K562 (cell line): ENCODE data around the gene C2. TPM values are rescaled to one million over a fixed set of nuclear protein-coding genes. Genes with fewer than 3 reads are reported as not detected.

ENCODE experiments used
- ARNT ChIP-seq, 2 experiments: fragments of 450-650 bp; IDR thresholded peaks; 2 replicates each; pipeline ENCODE4 v1.6.1; 2016; ENCODE audit warnings: mild to moderate bottlenecking in 1 of 2
- ATF7 ChIP-seq: fragments of 450-650 bp; IDR thresholded peaks from 2 replicates; pipeline ENCODE4 v1.7.1; 2014; ENCODE audit warnings: mild to moderate bottlenecking, moderate library complexity
- CC2D1A ChIP-seq: fragments of 450-650 bp; IDR thresholded peaks from 2 replicates; pipeline ENCODE4 v1.6.1; 2017; ENCODE audit warnings: mild to moderate bottlenecking
- ELF4 ChIP-seq: fragments of 450-650 bp; formaldehyde crosslinking; IDR thresholded peaks from 2 replicates; pipeline ENCODE4 v1.4.0; 2022; ENCODE audit warnings: missing genetic modification characterization
- ETV5 ChIP-seq: sonication (generic); formaldehyde crosslinking; IDR thresholded peaks from 2 replicates; pipeline ENCODE4 v1.4.0; 2020; ENCODE audit warnings: low read depth, mild to moderate bottlenecking, missing genetic modification reagents
- HDAC8 ChIP-seq: fragments of 450-650 bp; IDR thresholded peaks from 2 replicates; pipeline ENCODE4 v1.6.1; 2016; ENCODE audit warnings: mild to moderate bottlenecking, missing genetic modification characterization, moderate library complexity, missing compliant biosample characterization
- HDGF ChIP-seq: fragments of 450-650 bp; IDR thresholded peaks from 2 replicates; pipeline ENCODE4 v1.6.1; 2016
- JUN ChIP-seq, 2 experiments: sonication (generic) in 1 of 2; formaldehyde crosslinking in 1 of 2; IDR thresholded peaks; 2 replicates each; pipeline versions ENCODE4 v1.6.1 to v1.8.0; 2012 to 2022; ENCODE audit warnings: borderline replicate concordance in 2 of 2, mild to moderate bottlenecking in 2 of 2, improper control_type of control experiment in 1 of 2, low read depth in 1 of 2, low read length in 1 of 2, missing genetic modification reagents in 1 of 2
- KLF1 ChIP-seq: fragments of 450-650 bp; IDR thresholded peaks from 2 replicates; pipeline ENCODE4 v1.6.1; 2016; ENCODE audit warnings: missing genetic modification characterization, missing compliant biosample characterization
- MAFF ChIP-seq: IDR thresholded peaks from 2 replicates; pipeline ENCODE4 v1.6.1; 2012; ENCODE audit warnings: low read length, improper control_type of control experiment
- POLR2AphosphoS5 ChIP-seq: IDR thresholded peaks from 2 replicates; pipeline ENCODE4 v1.6.1; 2011; ENCODE audit warnings: mild to moderate bottlenecking, low read depth, low read length, moderate library complexity; ENCODE audit not compliant: control insufficient read depth, insufficient read depth
- RBBP5 ChIP-seq: fragments of 200-600 bp; sonication (generic); IDR thresholded peaks from 2 replicates; pipeline ENCODE4 v1.6.1; 2012; ENCODE audit warnings: borderline replicate concordance, mild to moderate bottlenecking, low read length, control low read depth, inconsistent platforms; ENCODE audit not compliant: insufficient read depth, poor library complexity, severe bottlenecking
- TBP ChIP-seq: optimal IDR thresholded peaks from 2 replicates; pipeline ENCODE3; 2011; ENCODE audit warnings: low read depth, low read length, improper control_type of control experiment
- ZNF197 ChIP-seq: fragments of 200-800 bp; sonication (Bioruptor generic); IDR thresholded peaks from 2 replicates; pipeline ENCODE4 v1.6.1; 2016; ENCODE audit warnings: low read depth, missing genetic modification characterization, missing compliant biosample characterization
- ZNF431 ChIP-seq: sonication (generic); formaldehyde crosslinking; IDR thresholded peaks from 2 replicates; pipeline ENCODE4 v1.8.0; 2022; ENCODE audit warnings: mild to moderate bottlenecking, missing genetic modification reagents
- ZNF584 ChIP-seq: fragments of 200-800 bp; sonication (Bioruptor generic); IDR thresholded peaks from 2 replicates; pipeline ENCODE4 v1.6.1; 2016; ENCODE audit warnings: low read depth, mild to moderate bottlenecking, missing genetic modification characterization, missing compliant biosample characterization
- ZNF644 ChIP-seq: fragments of 200-800 bp; sonication (Bioruptor generic); IDR thresholded peaks from 2 replicates; pipeline ENCODE4 v1.6.1; 2016; ENCODE audit warnings: low read depth, missing genetic modification characterization, missing compliant biosample characterization
- ZNF707 ChIP-seq: fragments of 250-450 bp; sonication (Bioruptor Pico); conservative IDR thresholded peaks from 2 replicates; pipeline ENCODE4 v1.8.0; 2022; ENCODE audit warnings: inconsistent platforms, mild to moderate bottlenecking, moderate library complexity
- polyA plus RNA-seq, 8 experiments: library from polyadenylated mRNA; depleted of rRNA in 4 of 8; stranded (reverse) in 5 of 8; unstranded in 3 of 8; fragments of >200 nt; fragmentation: Nextera tagmentation in 2 of 8; fragmentation: Illumina TruSeq in 1 of 8; extraction: Ambion mirVana in 2 of 8; extraction: Trizol in 1 of 8; gene quantifications; 2 replicates each; pipeline versions ENCODE4 v1.2.1 to v1.2.3, GENCODE V29; 2011 to 2014; ENCODE audit warnings: inconsistent platforms in 1 of 8, missing spikeins in 1 of 8
- total RNA-seq, 7 experiments: library from RNA; depleted of rRNA in 6 of 7; stranded (reverse); fragments of >200 nt in 6 of 7; fragmentation: Illumina TruSeq in 2 of 7; extraction: Trizol in 2 of 7; gene quantifications; 2 replicates each; pipeline versions ENCODE4 v1.2.1 to v1.2.3, GENCODE V29; 2011 to 2021; ENCODE audit warnings: low replicate concordance in 1 of 7
- TF ChIP-seq, protein P1 (sequence below), 2 experiments: fragments of 250-450 bp in 1 of 2; fragments of 450-650 bp in 1 of 2; sonication (Bioruptor Pico) in 1 of 2; IDR thresholded peaks; 2 replicates each; pipeline versions ENCODE4 v1.6.1 to v1.8.0; 2016 to 2021; ENCODE audit warnings: mild to moderate bottlenecking in 2 of 2, moderate library complexity in 2 of 2, missing compliant biosample characterization in 1 of 2, missing genetic modification characterization in 1 of 2
- TF ChIP-seq, protein P2 (sequence below): fragments of 450-650 bp; formaldehyde crosslinking; IDR thresholded peaks from 2 replicates; pipeline ENCODE4 v1.4.0; 2020; ENCODE audit warnings: mild to moderate bottlenecking, moderate library complexity
- TF ChIP-seq, protein P3 (sequence below), 2 experiments: IDR thresholded peaks in 1 of 2; conservative IDR thresholded peaks in 1 of 2; 2 replicates each; pipeline ENCODE4 v1.6.1; 2016; ENCODE audit warnings: low read depth in 2 of 2, mild to moderate bottlenecking in 1 of 2, missing compliant biosample characterization in 1 of 2, missing genetic modification characterization in 1 of 2, moderate library complexity in 1 of 2

The C2 gene
- total and polyA plus RNA-seq, 9 of the 15 experiments (the other 6 are each of a cell fraction or from before 2014, with no cell fraction given) = 0.05 to 1.1 (median 0.39) TPM; not detected in 1

DNA sequence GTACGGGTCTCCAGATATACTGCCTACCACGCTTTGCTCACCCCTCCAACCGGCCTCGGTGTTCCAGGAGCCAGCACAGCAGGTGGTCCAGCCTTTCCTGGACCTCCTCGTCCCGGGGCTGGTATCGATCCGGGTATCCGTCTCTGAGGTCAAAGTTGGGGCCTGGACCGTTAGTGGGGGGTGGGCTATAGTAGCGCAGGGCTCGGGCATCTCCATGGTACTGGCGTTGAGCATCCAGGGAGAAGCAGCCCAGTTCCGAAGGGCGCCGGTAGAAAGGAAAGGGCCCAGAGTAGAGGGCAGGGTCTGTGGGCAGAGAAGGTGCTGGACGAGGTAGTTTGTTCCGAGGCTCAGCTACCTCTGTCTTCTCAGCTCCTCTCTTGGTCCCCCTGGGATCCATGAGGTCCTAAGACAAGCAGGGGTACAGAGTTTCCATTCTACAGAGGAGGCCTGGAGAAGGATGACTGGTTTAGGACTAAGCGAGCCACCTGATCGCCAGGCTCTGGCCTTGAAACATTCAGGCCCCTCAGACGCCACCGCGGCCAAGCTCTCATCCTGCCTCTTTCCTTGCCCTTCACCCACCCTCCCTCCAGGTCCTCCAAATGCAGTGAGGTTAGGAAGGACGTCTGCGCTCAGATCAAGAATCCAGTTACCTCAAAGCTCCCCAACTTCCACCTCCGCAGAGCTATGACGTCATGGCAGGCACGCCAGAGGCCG is 43.9 kb downstream of the C2 start (continued):
- TF ChIP-seq ARNT (IDR thresholded peaks at IDR 0.05) = peak; percentile 24 to 38; a peak in 1 of 4 replicates
- peak; percentile 27; the same call in 1 of the 2 replicates for TF ChIP-seq ZNF431 (CRISPR knock-in tag)
- TF ChIP-seq, protein P1, sequence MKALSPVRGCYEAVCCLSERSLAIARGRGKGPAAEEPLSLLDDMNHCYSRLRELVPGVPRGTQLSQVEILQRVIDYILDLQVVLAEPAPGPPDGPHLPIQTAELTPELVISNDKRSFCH (CRISPR knock-in tag; IDR thresholded peaks at IDR 0.05) = peak; percentile 68; the same call in 1 of the 2 replicates
- TF ChIP-seq, protein P1 (tag; IDR thresholded peaks at IDR 0.05) = no peak
- 0 out of 2 replicates have a peak, but pooled peaks have one; percentile 10 for TF ChIP-seq HDGF
- TF ChIP-seq POLR2AphosphoS5 = peak; percentile 30; the same call in 1 of the 2 replicates
- TF ChIP-seq ATF7 = 0 out of 2 replicates have a peak, but pooled peaks have one; percentile 100
- TF ChIP-seq, protein P2, sequence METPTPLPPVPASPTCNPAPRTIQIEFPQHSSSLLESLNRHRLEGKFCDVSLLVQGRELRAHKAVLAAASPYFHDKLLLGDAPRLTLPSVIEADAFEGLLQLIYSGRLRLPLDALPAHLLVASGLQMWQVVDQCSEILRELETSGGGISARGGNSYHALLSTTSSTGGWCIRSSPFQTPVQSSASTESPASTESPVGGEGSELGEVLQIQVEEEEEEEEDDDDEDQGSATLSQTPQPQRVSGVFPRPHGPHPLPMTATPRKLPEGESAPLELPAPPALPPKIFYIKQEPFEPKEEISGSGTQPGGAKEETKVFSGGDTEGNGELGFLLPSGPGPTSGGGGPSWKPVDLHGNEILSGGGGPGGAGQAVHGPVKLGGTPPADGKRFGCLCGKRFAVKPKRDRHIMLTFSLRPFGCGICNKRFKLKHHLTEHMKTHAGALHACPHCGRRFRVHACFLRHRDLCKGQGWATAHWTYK = no peak; the same call in 1 of the 2 replicates
- no peak for TF ChIP-seq ZNF584 (CRISPR knock-in tag)
- no peak for TF ChIP-seq MAFF
- TF ChIP-seq ZNF644 (tag) = 0 out of 2 replicates have a peak, but pooled peaks have one; percentile 8
- peak; percentile 99 for TF ChIP-seq JUN (IDR thresholded peaks at IDR 0.05; ENCODE audit: borderline replicate concordance, low read depth, low read length)
- TF ChIP-seq JUN (CRISPR knock-in tag; IDR thresholded peaks at IDR 0.05; ENCODE audit: borderline replicate concordance) = no peak
- no peak for TF ChIP-seq KLF1 (tag)
- TF ChIP-seq ZNF707 (CRISPR knock-in tag) = peak; percentile 56; the same call in 1 of the 2 replicates
- TF ChIP-seq, protein P3, sequence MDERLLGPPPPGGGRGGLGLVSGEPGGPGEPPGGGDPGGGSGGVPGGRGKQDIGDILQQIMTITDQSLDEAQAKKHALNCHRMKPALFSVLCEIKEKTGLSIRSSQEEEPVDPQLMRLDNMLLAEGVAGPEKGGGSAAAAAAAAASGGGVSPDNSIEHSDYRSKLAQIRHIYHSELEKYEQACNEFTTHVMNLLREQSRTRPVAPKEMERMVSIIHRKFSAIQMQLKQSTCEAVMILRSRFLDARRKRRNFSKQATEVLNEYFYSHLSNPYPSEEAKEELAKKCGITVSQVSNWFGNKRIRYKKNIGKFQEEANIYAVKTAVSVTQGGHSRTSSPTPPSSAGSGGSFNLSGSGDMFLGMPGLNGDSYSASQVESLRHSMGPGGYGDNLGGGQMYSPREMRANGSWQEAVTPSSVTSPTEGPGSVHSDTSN (CRISPR knock-in tag; IDR thresholded peaks at IDR 0.05; ENCODE audit: low read depth) = no peak
- TF ChIP-seq, protein P3 (tag; conservative IDR thresholded peaks at IDR 0.05; ENCODE audit: low read depth) = no peak
- TF ChIP-seq ZNF197 (CRISPR knock-in tag) = 0 out of 2 replicates have a peak, but pooled peaks have one; percentile 51
- no peak for TF ChIP-seq HDAC8 (tag)
- TF ChIP-seq ETV5 = no peak
- no peak for TF ChIP-seq RBBP5
- peak; percentile 46 for TF ChIP-seq TBP
- peak; percentile 76; the same call in 1 of the 2 replicates for TF ChIP-seq ELF4 (CRISPR knock-in tag)
- no peak for TF ChIP-seq CC2D1A
